Mucosa of rectum (tissue), 2 donors: ENCODE results near the gene LRFN5.

ENCODE experiments used
- H3K27ac ChIP-seq, 2 donors: one replicate each; pipeline ENCODE4 v1.7.0; 2013; ENCODE audit warnings: inconsistent platforms in 2 of 2, low read depth in 2 of 2, low read length in 2 of 2
- H3K27me3 ChIP-seq, 2 donors: one replicate each; pipeline ENCODE4 v1.7.0; 2013; ENCODE audit warnings: low read length in 2 of 2; ENCODE audit not compliant: control insufficient read depth in 2 of 2, insufficient read depth in 2 of 2
- H3K36me3 ChIP-seq, 2 donors: one replicate each; pipeline ENCODE4 v1.7.0; 2013; ENCODE audit warnings: low read length in 2 of 2; ENCODE audit not compliant: control insufficient read depth in 2 of 2, insufficient read depth in 2 of 2
- H3K4me1 ChIP-seq, 2 donors: one replicate each; pipeline ENCODE4 v1.7.0; 2013; ENCODE audit warnings: low read length in 2 of 2, mild to moderate bottlenecking in 1 of 2; ENCODE audit not compliant: control insufficient read depth in 2 of 2, insufficient read depth in 2 of 2
- H3K4me3 ChIP-seq, 2 donors: one replicate each; pipeline ENCODE4 v1.7.0; 2013; ENCODE audit warnings: low read length in 2 of 2
- H3K9ac ChIP-seq, 2 donors: one replicate each; pipeline ENCODE4 v1.7.0; 2013; ENCODE audit warnings: low read length in 2 of 2, low read depth in 1 of 2, mild to moderate bottlenecking in 1 of 2
- H3K9me3 ChIP-seq, 2 donors: one replicate each; pipeline ENCODE4 v1.7.0; 2013; ENCODE audit warnings: low read length in 2 of 2; ENCODE audit not compliant: control insufficient read depth in 2 of 2
- donor health status: healthy.
- donor health status: Normal muscosa, but diverticular disease.

Gene LRFN5

GRCh38 chr14:41761204-41761603 lies 154.5 kb downstream of the LRFN5 start:
- Histone ChIP-seq H3K4me3 (no peak overlapping the region), H3K4me1 (no peaks in the 10 kb centered on the region), H3K9ac (no peak overlapping the region), H3K27me3 (no peaks in the 10 kb centered on the region), H3K27ac (no peak overlapping the region), H3K9me3 (no peaks in the 10 kb centered on the region), H3K36me3 (no peaks in the 10 kb centered on the region)

- H3K27me3 ChIP-seq: no peaks in the 10 kb centered on the region
- no peaks in the 10 kb centered on the region for H3K9me3 ChIP-seq
- H3K4me3 ChIP-seq: no peak overlapping the region
- no peaks in the 10 kb centered on the region for H3K4me1 ChIP-seq
- no peak overlapping the region for H3K9ac ChIP-seq
- H3K27ac ChIP-seq: no peak overlapping the region
- H3K36me3 ChIP-seq: no peaks in the 10 kb centered on the region
These were observed 160.1 kb downstream of the LRFN5 start for GRCh38 chr14:41766772-41767171.

- Histone ChIP-seq H3K4me1 (no peaks in the 10 kb centered on the region), H3K9me3 (no peaks in the 10 kb centered on the region), H3K36me3 (no peaks in the 10 kb centered on the region), H3K27me3 (no peaks in the 10 kb centered on the region), H3K9ac (no peak overlapping the region), H3K4me3 (no peak overlapping the region), H3K27ac (no peak overlapping the region)
These were observed 167.0 kb downstream of the LRFN5 start for GRCh38 chr14:41773536-41774279.

- Histone ChIP-seq H3K27ac (no peak overlapping the region), H3K4me3 (no peak overlapping the region), H3K9me3 (no peaks in the 10 kb centered on the region), H3K4me1 (no peaks in the 10 kb centered on the region), H3K36me3 (no peaks in the 10 kb centered on the region), H3K27me3 (no peaks in the 10 kb centered on the region), H3K9ac (no peak overlapping the region)
These were observed 175.8 kb downstream of the LRFN5 start for GRCh38 chr14:41782511-41782910.

GRCh38 chr14:41783403-41783802 lies 176.7 kb downstream of the LRFN5 start:
- no peak overlapping the region for H3K4me3 ChIP-seq

GRCh38 chr14:41785696-41786095 lies 179.0 kb downstream of the LRFN5 start:
- no peaks in the 10 kb centered on the region for H3K4me1 ChIP-seq
- no peak overlapping the region for H3K27ac ChIP-seq
- no peaks in the 10 kb centered on the region for H3K27me3 ChIP-seq
- H3K36me3 ChIP-seq: no peaks in the 10 kb centered on the region
- H3K9ac ChIP-seq: no peak overlapping the region
- no peaks in the 10 kb centered on the region for H3K9me3 ChIP-seq
- H3K4me3 ChIP-seq: no peak overlapping the region

More at GRCh38 chr14:41783403-41783802, 176.7 kb downstream of the LRFN5 start:
- H3K36me3 ChIP-seq: no peaks in the 10 kb centered on the region
- no peaks in the 10 kb centered on the region for H3K4me1 ChIP-seq
- no peak overlapping the region for H3K9ac ChIP-seq
- H3K9me3 ChIP-seq: no peaks in the 10 kb centered on the region
- no peaks in the 10 kb centered on the region for H3K27me3 ChIP-seq
- no peak overlapping the region for H3K27ac ChIP-seq

GRCh38 chr14:41799817-41800216 lies 193.1 kb downstream of the LRFN5 start:
- H3K9me3 ChIP-seq: no peaks in the 10 kb centered on the region
- H3K27ac ChIP-seq: no peak overlapping the region
- H3K36me3 ChIP-seq: no peaks in the 10 kb centered on the region
- no peaks in the 10 kb centered on the region for H3K27me3 ChIP-seq
- H3K9ac ChIP-seq: no peak overlapping the region
- H3K4me1 ChIP-seq: no peaks in the 10 kb centered on the region
- no peak overlapping the region for H3K4me3 ChIP-seq

GRCh38 chr14:41805633-41806032 lies 199.0 kb downstream of the LRFN5 start:
- Histone ChIP-seq H3K27me3 (no peaks in the 10 kb centered on the region), H3K36me3 (no peaks in the 10 kb centered on the region), H3K4me1 (no peaks in the 10 kb centered on the region), H3K27ac (no peak overlapping the region), H3K4me3 (no peak overlapping the region), H3K9me3 (no peaks in the 10 kb centered on the region), H3K9ac (no peak overlapping the region)

GRCh38 chr14:41806366-41806975 lies 199.8 kb downstream of the LRFN5 start:
- Histone ChIP-seq H3K27ac (no peak overlapping the region), H3K4me3 (no peak overlapping the region), H3K9me3 (no peaks in the 10 kb centered on the region), H3K9ac (no peak overlapping the region), H3K36me3 (no peaks in the 10 kb centered on the region), H3K27me3 (no peaks in the 10 kb centered on the region), H3K4me1 (no peaks in the 10 kb centered on the region)

GRCh38 chr14:41810362-41810761 lies 203.7 kb downstream of the LRFN5 start:
- H3K27me3 ChIP-seq: no peaks in the 10 kb centered on the region
- no peaks in the 10 kb centered on the region for H3K36me3 ChIP-seq
- H3K9ac ChIP-seq: no peak overlapping the region
- H3K4me1 ChIP-seq: no peaks in the 10 kb centered on the region
- no peak overlapping the region for H3K4me3 ChIP-seq
- H3K9me3 ChIP-seq: no peaks in the 10 kb centered on the region
- H3K27ac ChIP-seq: no peak overlapping the region
